ENCODE data around the gene CLDN8. TPM values are rescaled to one million over a fixed set of nuclear protein-coding genes. Genes with fewer than 3 reads are reported as not detected.

Gene CLDN8
- total and polyA plus RNA-seq, 7 donors = 0.71 to 21.0 (median 5.0) TPM; not detected in 3

DNA sequence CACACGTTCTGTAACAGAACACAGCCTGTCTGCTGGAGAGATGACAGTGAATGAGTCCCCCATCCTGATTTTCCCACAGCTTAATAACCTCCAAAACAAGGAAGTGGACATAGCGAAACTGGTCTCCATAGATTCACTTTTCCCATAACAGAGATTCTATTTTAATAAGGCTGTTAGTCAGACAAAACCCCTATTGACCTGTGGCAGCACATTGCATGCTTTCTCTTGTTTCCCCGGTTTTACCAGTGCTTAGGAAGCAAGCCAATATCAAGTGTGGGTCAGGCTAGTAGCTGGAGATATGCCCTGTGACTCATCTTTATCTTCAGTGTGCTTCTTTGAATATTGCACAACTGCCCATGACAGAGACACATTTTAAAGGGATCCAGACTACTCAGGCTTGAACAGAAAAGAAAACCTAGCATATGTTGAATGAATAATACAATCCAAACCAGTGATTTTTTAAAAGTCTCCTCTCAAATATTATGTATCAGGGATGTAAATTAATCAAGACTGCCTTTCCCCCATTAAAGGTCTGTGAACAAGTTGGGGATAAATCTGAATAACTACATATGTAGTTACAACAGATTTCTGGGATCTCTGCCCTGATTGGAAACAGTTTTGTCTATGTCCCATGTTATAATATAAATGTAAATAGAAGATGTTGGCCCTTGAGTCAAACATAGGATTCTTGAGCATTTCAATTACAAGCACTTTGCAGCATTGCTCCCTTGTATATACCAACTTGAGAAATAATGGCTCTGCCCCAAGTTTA, 11.9 kb upstream of the CLDN8 start:
- DNase-seq = no peak
- peaks cover 0 to 18% (median 15%) of the 10 kb centered on the region in 4 donors for H3K4me1 ChIP-seq
- no peak overlapping the region for H3K4me3 ChIP-seq
- no peaks in the 10 kb centered on the region for H3K27me3 ChIP-seq
- intact Hi-C loops (cut with DNase I) = no loop called here
- H3K27ac ChIP-seq = peak overlapping the region in 2 of 4 donors; percentile 23 to 25
- WGBS, 2 donors = 12 to 45% methylated on average over 3 of the region's 3 CpGs
- no peaks in the 10 kb centered on the region for H3K36me3 ChIP-seq
- no peak for TF ChIP-seq CTCF (IDR thresholded peaks at IDR 0.05)
- peak in 2 of 4 donors; percentile 43 to 56 for TF ChIP-seq POLR2AphosphoS5 (IDR thresholded peaks at IDR 0.05)
- H3K9me3 ChIP-seq = no peaks in the 10 kb centered on the region

- H3K9me3 ChIP-seq = no peaks in the 10 kb centered on the region
- no peaks in the 10 kb centered on the region for H3K36me3 ChIP-seq
- peak overlapping the region in 2 of 4 donors; percentile 23 to 25 for H3K27ac ChIP-seq
- intact Hi-C loops (cut with DNase I) = no loop called here
- WGBS, 2 donors = 21 to 64% methylated on average over 1 of the region's 1 CpG
- H3K27me3 ChIP-seq = no peaks in the 10 kb centered on the region
- no peak overlapping the region for H3K4me3 ChIP-seq
- TF ChIP-seq EP300 (IDR thresholded peaks at IDR 0.05) (no peak), POLR2AphosphoS5 (IDR thresholded peaks at IDR 0.05) (no peak), POLR2A (IDR thresholded peaks at IDR 0.05) (no peak), CTCF (IDR thresholded peaks at IDR 0.05) (no peak)
- peaks cover 0 to 18% (median 15%) of the 10 kb centered on the region in 4 donors for H3K4me1 ChIP-seq
- no peak for DNase-seq
Observed at GRCh38 chr21:30227128-30227527, 11.2 kb upstream of the CLDN8 start.

- intact Hi-C loops (cut with DNase I) = no loop called here
- no peaks in the 10 kb centered on the region for H3K36me3 ChIP-seq
- H3K4me1 ChIP-seq = peaks cover 0 to 18% (median 15%) of the 10 kb centered on the region in 4 donors
- no peak for DNase-seq
- H3K27me3 ChIP-seq = no peaks in the 10 kb centered on the region
- no peak overlapping the region for H3K27ac ChIP-seq
- WGBS, 2 donors = 54 to 80% methylated on average over 2 of the region's 2 CpGs
- H3K9me3 ChIP-seq = no peaks in the 10 kb centered on the region
- no peak overlapping the region for H3K4me3 ChIP-seq
- TF ChIP-seq POLR2A (IDR thresholded peaks at IDR 0.05) = no peak
- TF ChIP-seq POLR2AphosphoS5 (IDR thresholded peaks at IDR 0.05) = no peak
- TF ChIP-seq EP300 (IDR thresholded peaks at IDR 0.05) = no peak
- TF ChIP-seq CTCF (IDR thresholded peaks at IDR 0.05) = no peak
Observed at GRCh38 chr21:30223596-30223995, 7.7 kb upstream of the CLDN8 start.

- Histone ChIP-seq H3K27me3 (no peaks in the 10 kb centered on the region), H3K4me3 (no peak overlapping the region), H3K4me1 (peaks cover 0 to 11% (median 8%) of the 10 kb centered on the region in 4 donors), H3K9me3 (no peaks in the 10 kb centered on the region), H3K27ac (no peak overlapping the region), H3K36me3 (no peaks in the 10 kb centered on the region)
- no peak for DNase-seq
- TF ChIP-seq EP300 (IDR thresholded peaks at IDR 0.05) = no peak
- no peak for TF ChIP-seq POLR2AphosphoS5 (IDR thresholded peaks at IDR 0.05)
- TF ChIP-seq CTCF (IDR thresholded peaks at IDR 0.05) = no peak
- TF ChIP-seq POLR2A (IDR thresholded peaks at IDR 0.05) = no peak
- intact Hi-C loops (cut with DNase I) = no loop called here
Observed at GRCh38 chr21:30222724-30223123, 6.8 kb upstream of the CLDN8 start.

DNA sequence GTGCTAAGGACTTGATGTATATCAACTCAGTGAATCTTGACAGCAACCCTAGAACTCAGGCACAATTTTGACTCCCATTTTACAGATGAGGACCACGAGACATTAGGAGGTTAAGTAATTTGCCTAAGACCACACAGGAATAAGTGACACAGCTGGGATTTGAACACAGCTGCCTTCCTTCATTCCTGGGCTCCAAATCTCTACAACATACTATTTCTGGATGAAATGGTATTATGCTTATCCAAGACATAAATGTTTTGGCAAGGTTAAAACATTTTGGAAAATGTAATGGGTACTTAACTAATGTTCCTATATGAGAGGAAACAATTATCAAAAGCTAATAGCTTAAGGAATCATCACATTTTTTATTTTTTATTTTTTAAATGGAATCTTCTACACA, 4.8 kb downstream of the CLDN8 start:
- intact Hi-C loops (cut with DNase I) = no loop called here
- H3K27ac ChIP-seq = no peak overlapping the region
- H3K9me3 ChIP-seq = no peaks in the 10 kb centered on the region
- TF ChIP-seq EP300 (IDR thresholded peaks at IDR 0.05) (no peak), CTCF (IDR thresholded peaks at IDR 0.05) (no peak), POLR2A (IDR thresholded peaks at IDR 0.05) (no peak), POLR2AphosphoS5 (IDR thresholded peaks at IDR 0.05) (no peak)
- no peak for DNase-seq
- no peaks in the 10 kb centered on the region for H3K4me1 ChIP-seq
- no peak overlapping the region for H3K4me3 ChIP-seq
- H3K36me3 ChIP-seq = no peaks in the 10 kb centered on the region
- H3K27me3 ChIP-seq = no peaks in the 10 kb centered on the region
- WGBS, 2 donors = 41 to 63% methylated on average over 1 of the region's 1 CpG
